Right ventricle myocardium inferior (tissue), 1 donor: ENCODE results near the gene TJP1. TPM values are rescaled to one million over a fixed set of nuclear protein-coding genes. Genes with fewer than 3 reads are reported as not detected.
"Not testable (repeated sequence)": the region's sequence is repeated elsewhere in the genome, so short reads cannot be mapped to it uniquely, and the experiment has no call there.

Experiments
- ATAC-seq: fragments of 200-7000 bp; cut with Tn5 transposase; one replicate; pipeline ENCODE4 v1.9.1; 2020; ENCODE audit warnings: mild to moderate bottlenecking, moderate library complexity
- DNase-seq: peaks from one replicate; pipeline ENCODE4 v3.0.0; 2021; ENCODE audit errors: missing footprints
- intact Hi-C: fragments of 100-400 bp; cut with DNase I; formaldehyde crosslinking; loops from one replicate; pipeline ENCODE4 v1.11.0; 2022
- total RNA-seq: library from RNA; stranded (reverse); fragmentation: NEBNext Ultra II Directional; extraction: Animal tissue kit (Norgen Biotek cat#: 25700); gene quantifications from one replicate; pipeline ENCODE4 v1.2.1, GENCODE V29; 2021
- donor health status: DM: no; HTN: yes; CAD: no; lungs with severe emphysema.

The TJP1 gene
- total RNA-seq, 1 donor from 2014 or later, result 111 TPM

DNA sequence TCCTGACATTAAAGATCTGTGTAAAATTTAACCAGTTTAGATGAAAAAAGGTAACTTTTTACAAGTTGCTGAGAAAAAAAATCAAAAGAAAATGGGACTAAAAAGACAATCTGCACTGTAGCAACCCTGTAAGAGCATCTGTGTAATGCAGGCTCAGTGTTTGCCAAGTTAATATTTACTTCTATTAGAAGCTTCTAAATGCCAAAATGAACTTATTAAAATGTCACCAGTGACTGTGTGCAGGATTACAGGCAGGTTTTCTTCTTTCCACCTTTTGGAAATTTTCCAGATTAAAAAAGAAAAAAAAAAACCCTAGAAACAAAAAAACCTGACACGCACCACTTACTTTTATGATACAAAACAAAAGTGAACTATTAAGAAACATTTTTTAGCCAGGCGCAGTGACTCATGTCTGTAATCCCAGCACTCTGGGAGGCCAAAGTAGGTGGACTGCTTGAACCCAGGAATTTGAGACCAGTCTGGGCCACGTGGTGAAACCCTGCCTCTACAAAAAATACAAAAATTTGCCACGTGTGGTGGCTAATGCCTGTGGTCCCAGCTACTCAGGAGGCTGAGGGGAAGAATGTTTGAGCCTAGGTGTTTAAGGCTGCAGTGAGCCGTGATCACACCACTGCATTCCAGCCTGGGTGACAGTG lies 87.2 kb downstream of the TJP1 start:
- intact Hi-C loops, result no loop called here
- DNase-seq (no peak), ATAC-seq (peak; percentile 40)

DNA sequence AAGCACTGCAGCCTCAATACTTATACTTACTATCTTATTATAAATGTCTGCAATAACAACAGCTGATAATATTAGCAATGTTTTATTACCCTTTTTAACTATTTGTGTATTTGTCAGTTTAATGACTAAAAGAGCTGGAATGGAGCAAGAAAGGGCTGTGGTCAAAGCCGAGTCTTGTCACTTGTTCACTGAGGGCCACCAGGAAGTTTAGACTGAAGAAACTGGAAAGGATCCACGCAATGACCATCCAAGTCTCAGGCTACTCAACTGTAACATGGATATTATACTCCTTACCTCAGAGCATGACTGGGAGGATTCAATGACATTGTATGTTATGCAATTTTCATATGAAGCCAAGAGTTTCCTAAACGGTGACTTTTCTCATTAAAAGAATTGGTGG lies 90.4 kb downstream of the TJP1 start:
- DNase-seq, result no peak
- intact Hi-C loops, result no loop called here
- no peak for ATAC-seq

DNA sequence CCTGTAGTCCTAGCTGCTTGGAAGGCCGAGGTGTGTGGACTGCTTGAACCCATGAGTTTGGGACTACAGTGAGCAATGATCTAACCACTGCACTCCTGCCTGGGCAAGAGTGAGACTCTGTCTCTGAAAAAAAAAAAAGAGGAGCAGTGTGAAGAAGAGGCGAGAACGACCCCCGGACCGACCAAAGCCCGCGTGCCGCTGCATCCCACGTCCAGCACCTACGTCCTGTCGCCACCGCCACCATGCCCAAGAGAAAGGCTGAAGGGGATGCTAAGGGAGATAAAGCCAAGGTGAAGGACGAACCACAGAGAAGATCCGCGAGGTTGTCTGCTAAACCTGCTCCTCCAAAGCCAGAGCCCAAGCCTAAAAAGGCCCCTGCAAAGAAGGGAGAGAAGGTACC lies 91.8 kb downstream of the TJP1 start:
- ATAC-seq, DNase-seq, intact Hi-C loops: not testable (repeated sequence)

DNA sequence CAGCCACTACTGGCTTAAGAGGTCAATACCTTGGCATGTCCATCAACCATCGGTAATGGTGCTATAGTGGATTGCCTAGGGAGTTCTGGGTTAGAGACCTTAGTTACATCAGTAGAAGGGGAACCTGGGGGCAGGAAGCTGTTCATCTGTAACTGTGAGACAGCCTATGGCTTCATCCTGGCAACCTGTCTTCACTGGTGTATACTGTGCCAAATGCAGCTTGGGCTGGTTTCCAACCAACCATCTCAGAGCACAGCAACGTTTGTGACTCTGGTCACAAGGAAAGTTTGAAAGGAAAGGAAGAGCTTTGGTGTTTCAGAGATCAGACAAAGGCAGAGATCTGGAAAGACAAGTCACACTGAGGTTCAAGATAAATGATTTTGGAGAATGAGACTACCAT lies 93.8 kb downstream of the TJP1 start:
- intact Hi-C loops, result no loop called here
- DNase-seq (no peak), ATAC-seq (peak; percentile 16)

DNA sequence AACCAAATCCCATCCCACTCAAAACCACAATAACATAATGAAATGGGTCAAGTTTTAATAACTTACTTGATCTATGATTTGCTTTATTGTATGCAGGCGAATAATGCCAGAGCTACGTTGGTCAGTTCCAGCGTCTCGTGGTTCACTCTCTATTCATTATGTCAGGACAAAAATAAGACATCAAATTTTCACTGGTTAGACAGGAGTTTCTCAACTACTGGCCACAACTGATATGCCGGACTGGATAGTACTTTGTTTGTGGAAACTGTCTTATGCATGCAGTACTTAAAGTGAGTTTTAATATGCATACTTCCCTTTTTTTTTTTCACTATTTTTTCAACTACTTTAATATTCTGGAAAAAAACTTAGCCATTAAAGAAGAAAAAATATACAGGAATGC lies 94.4 kb downstream of the TJP1 start:
- no peak for ATAC-seq
- DNase-seq, result no peak
- intact Hi-C loops, result no loop called here

DNA sequence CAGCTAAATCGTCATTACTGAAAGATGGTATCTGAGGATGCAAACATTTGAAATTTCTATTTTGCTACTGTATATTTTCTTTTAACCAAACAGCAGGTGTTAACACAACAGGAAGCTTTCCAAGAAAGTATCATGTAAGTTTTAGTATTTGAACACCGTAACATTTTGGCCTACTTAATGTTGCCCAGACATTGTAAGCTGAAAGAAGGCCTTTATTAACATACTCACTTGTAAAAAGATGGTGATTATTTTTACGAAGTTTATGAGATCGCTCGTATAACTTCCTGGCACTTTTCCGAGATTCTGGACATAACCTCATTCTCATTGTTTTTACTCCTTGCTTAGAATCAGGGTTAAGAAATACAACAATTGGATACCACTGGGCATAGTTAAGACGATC lies 95.7 kb downstream of the TJP1 start:
- no peak for DNase-seq
- ATAC-seq, result no peak
- intact Hi-C loops, result no loop called here

DNA sequence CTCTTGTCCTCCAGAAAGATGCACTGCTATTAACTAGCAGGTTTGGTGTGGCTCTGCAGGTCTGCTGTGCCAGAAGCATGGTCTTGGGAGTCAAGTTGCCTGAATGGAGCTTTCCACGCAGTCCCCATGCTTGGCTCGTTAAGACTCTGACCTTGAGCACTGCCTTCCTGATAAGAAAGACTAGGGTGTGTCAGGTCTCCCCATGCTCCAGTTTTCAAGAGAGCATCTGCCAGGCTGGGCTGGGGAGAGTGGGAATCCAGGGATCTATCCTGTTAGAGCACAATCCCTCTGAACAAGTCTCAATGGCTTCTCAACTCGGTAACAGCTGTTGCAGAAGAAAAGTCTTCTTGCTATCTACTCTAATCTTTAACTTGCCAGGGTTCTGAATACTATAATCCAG lies 98.2 kb downstream of the TJP1 start:
- ATAC-seq (no peak), DNase-seq (no peak)
- intact Hi-C loops, result no loop called here

DNA sequence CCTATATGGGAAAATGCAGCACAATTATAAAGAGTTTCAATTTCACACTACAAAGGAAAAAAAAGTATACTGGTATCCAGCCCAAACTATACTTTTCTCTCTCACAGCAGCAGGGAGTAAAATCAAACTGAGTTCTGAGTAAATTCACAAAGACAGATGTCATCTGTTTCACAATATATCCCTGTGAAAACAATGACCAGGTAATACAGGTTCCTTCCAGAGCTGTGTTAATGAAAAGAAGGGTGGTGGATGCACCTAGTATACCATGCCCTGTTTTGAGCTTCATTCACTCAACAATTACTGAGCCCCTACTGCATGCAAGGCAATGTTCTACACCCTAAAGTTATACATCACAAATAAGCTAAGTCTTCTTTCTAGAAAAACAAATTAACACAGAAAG lies 108.5 kb downstream of the TJP1 start:
- no peak for ATAC-seq
- no peak for DNase-seq
- intact Hi-C loops, result no loop called here

DNA sequence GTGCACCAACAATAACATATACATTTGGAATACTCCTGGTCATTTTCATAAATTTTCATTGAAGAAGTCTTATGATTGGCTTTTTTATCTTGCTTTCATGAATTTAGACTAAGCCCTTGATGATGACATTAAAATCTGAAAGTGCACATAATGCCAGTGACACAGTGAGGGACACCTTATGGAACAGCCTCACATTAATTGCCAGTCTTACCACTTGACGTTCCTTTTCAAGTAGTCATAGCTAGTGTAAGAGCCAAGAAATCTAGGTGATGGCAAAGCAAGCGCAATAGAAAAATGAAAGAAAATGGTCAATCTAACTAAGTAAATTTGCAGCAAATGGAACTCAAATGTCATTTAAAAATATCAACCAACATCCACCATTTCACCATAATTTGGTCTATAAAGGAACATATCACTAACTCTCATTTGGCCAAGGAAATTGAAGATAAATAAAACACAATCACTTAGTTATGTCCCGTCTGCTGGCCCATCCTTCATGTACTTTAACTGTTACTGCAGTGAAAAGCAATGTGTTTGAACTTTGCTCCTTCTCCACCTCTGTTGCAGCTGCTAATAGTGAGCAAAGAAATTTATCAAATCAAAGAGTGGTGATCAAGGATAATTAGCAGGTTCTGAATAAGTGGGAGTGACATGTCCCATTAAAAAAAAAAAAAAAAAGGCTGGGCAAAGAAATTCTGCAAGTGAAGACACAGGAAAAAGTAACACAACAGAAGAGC lies 110.0 kb downstream of the TJP1 start:
- intact Hi-C loops, result no loop called here
- ATAC-seq, result peak; percentile 64

DNA sequence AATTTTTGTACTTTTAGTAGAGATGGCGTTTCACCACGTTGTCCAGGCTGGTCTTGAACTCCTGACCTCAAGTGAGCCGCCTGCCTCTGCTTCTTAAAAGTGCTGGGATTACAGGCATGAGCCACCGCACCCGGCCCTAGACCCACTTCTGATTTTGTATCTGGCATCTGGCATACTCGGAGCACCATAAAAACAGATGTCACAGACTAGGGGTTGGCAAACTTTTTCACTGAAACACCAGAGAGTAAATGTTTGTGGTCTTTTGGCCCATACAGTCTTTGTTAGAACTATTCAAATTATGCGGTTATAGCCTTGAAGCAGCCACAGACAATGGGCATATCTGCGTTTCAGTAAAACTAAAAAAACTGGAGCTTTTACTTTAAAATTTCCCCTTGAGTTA lies 110.7 kb downstream of the TJP1 start:
- intact Hi-C loops, result no loop called here
- no peak for ATAC-seq
- DNase-seq, result no peak

More for the DNA sequence above, 110.0 kb downstream of the TJP1 start:
- DNase-seq, result no peak

DNA sequence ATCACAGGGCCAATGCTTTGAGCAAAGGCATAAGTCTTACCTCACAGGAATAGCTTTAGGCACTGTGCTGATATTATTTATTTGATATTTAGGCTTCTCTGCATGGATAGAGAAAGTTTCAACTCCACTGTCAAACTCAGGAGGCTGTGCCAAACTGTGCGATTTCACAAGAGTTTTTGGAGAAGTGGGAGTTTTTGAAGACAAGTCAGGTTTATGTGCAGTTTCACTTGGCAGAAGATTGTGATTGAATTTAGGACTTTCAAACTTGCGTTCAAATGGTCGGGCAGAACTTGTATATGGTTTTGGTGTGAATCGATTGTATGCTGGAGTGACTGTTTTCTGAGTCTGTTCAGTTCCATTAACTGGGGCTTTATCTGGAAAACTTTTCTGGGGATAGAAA lies 113.7 kb downstream of the TJP1 start:
- DNase-seq (no peak), ATAC-seq (no peak)
- intact Hi-C loops, result no loop called here

DNA sequence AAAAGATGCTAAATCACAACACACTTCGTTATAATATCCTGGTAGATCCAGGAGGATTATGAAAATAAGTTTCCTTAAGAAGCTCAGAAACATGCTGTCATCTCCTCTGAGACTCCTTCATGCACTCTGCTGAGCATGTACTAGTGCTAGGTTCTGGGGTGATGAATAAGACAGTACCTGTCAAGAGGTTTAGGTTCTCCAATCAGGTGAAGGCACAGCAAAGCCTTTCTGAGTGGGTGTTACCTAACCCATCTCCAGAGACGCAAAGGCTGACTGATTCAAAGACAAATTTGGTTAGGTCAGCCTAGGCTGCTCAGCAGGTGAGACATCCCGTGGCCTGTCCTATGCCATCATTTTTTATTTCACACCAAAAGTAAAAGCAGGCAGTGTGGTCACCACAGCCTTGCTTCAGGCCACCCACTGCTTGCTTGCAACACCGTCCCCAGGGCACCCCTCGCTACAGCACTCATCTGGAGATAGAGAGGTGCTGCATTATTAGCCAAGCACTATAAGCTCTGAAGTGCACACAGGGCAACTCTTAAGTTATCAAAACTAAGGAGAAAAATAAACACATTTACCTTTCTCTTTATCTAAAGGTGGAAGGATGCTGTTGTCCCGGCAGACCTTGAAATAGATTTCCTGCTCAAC lies 117.2 kb downstream of the TJP1 start:
- intact Hi-C loops, result no loop called here
- DNase-seq (no peak), ATAC-seq (no peak)

DNA sequence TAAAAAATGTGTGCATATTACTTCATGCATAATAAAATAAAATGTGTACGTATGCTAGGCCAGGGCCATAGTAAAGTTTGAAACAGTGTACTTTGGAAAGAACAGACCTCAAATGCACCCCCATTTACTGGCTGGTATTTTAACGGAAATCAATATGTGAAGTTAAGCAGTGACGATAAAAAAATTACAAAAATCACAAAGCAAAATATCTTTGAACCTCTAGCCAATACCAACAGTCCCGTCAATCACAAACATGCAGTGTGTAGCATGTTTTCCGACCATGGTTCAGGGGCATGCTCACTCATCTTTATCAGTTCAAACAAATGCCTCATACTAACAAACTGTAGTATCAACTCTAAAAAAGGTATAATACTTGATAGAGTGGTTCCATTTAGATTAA lies 121.1 kb downstream of the TJP1 start:
- no peak for ATAC-seq
- intact Hi-C loops, result no loop called here
- no peak for DNase-seq

DNA sequence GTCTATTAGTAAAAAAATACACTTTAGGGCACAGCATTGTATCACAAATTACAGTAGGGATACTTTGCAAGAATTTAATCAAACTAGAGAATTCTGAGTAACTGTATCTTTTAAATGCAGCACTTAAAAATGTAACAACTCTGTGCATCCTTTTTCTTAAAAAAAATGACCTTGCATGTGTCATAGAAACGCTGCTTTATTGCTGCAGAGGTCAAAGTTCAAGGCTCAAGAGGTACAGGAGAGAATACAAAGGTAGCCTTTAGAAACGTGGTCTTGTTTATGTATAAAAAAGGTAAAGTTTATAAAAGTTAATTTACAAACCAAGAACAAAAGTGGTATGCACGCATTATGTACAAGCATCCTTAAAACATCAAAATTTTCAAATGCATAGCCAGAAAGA lies 122.0 kb downstream of the TJP1 start:
- ATAC-seq (no peak), DNase-seq (no peak)
- intact Hi-C loops, result no loop called here

DNA sequence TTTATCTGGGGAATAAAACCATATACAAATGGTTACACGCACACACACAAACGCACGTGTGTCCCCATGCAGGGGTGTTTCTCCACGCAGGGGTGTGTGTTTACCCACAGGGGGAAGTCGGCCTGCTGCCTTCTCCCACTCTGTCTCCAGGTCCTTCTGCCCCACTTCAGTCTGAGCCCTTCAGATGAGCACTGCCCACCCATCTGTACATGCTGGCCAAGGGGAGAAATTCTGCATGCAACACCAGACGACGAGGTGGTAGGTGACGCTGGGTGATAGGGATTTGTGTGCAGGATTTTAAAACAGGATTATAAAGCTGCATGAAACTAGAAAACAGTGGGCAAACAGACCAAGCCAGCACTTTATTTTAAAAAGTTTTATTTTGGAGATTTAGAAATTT lies 122.5 kb downstream of the TJP1 start:
- DNase-seq (no peak), ATAC-seq (no peak)
- intact Hi-C loops, result no loop called here

DNA sequence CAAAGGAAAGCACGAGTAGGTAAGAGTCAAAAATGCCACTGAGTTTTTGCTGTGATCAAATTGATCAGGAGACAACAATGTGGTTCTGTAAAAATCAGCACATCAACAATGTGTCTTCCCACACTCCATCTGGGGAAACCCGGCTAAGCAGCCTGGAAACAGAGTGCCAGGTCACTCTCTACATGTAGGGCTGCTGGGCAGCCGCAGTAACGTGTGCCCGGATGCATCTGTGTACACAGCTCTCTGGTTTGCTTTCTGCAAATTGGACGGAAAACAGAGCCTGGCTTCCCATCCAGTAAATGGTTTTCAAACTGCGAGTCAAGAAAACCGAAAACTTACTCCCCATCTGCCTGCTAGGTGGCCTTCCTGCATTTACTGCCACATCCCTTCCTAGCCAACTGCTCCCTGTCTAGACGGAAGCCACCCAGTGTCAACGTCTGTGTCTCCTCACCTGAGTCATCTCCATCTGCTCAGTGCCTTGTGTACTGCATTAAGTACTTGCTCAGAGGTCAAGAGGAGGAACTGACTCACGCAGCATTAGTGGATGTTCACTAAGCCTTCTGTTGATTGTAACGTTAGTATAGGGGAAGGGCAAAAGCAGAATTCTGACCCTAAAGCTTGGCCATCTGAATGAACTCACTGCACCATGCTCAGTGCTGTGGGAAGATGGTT lies 124.1 kb downstream of the TJP1 start:
- ATAC-seq (no peak), DNase-seq (no peak)
- intact Hi-C loops, result no loop called here

DNA sequence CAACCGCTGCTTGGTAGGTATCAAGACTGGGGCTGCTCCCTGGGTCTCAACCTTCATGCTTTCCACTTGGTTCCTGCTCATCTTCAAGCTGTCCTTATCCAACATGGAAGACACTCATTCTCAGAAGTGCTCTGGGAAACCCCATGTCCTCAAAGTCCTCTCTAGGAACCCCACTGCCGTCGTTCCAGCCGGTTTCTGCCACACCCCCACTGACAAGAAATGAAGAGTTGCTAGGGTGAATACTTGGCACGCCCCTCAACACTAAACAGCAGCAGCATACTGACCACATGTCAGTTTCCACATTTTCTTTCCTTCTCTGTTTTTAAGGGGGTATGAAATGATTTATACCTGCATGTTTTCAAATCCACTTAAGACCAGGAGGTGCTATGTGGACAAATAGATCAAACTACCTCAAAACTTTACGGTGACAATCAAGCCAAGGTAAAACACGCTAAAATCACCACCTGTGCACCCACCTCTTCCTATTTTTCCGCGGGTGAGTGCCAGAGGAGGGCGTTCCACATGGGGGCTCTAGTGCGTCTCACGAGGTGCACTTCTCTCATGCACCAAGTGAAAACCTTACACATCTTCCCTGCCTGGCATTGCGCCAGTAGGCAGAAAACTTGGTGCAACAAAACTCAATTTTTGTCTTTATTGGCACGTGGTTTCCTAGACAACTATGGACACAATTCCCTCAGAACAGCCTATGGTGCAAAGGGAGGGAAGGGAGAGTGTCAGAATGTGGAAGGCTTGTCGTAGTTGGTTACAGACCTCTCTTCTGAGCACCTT lies 125.1 kb downstream of the TJP1 start:
- no peak for ATAC-seq
- intact Hi-C loops, result no loop called here
- DNase-seq, result no peak

DNA sequence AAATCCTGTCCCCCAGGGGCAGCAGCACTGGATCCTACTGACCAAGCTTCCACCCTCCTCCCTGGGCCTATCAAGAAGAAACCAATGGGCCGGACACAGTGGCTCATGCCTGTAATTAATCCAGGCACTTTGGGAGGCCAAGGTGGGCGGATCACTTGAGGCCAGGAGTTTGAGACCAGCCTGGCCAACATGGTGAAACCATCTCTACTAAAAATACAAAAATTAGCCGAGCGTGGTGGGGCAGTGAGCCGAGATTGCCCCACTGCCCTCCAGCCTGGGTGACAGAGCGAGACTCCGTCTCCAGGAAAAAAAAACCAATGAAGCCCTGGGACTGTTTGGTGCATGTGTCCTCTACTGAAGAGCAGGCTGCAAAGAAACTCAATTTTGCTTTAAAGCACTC lies 125.8 kb downstream of the TJP1 start:
- intact Hi-C loops, DNase-seq, ATAC-seq: not testable (repeated sequence)
